ENCODE results near the gene MIPOL1. TPM values are rescaled to one million over a fixed set of nuclear protein-coding genes. Genes with fewer than 3 reads are reported as not detected.
"Not testable (repeated sequence)": the region's sequence is repeated elsewhere in the genome, so short reads cannot be mapped to it uniquely, and the experiment has no call there.

The MIPOL1 gene
- total and polyA plus RNA-seq, 2 donors (not counting 3 experiments of a cell fraction or from before 2014, with no cell fraction given): 3.4 to 33.5 TPM

DNA sequence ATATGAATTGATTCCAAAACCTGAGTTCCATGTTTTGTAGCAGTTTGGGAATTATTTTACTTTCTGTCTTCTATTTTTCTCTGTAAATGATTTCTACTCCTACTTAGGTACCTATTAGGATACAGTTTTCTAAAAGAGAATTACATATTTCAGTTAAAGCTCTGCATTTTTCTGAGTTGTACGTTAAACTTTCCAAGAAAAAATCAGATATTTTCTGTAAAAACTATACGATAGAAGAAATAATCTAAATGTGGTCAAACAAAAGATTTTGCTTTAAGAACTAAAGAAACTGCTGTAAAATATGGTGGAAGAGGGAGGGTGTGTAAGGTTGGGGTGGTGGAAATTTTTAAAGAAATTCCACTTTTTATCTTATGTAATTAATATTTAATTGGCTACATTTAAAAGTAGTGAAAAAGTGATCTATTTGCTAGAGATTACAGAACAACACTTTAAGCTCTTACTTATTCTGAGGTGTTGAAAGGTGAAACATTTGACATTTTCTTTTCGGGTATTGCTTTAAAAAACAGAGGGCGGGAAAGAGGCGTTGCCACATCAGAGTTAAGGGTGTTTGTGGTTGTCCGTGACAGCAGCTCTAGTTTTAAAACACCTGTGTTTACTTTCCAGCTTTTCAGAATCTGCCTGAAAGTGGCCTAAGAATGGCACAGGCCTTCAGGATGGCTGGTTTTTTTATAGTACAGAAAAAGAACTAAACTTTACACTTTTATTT lies 187.3 kb downstream of the MIPOL1 start:
- Histone ChIP-seq H3K4me1 (ENCODE audit: control insufficient read depth, extremely low read depth, insufficient read depth, low read length) (no peaks in the 10 kb centered on the region), H3K9ac (replicated peaks; ENCODE audit: extremely low read depth, insufficient read depth, low read length) (no peak overlapping the region), H3K4me3 (replicated peaks in 1 of 3; ENCODE audit: insufficient read depth in 1 of 3, low read depth in 1 of 3, low read length in 3 of 3) (no peak overlapping the region), H3K27ac (ENCODE audit: insufficient read depth, low read depth, low read length) (no peak overlapping the region), H3K4me2 (ENCODE audit: insufficient read depth, low read length) (no peak overlapping the region), H3K9me3 (replicated peaks; ENCODE audit: control insufficient read depth, insufficient read depth, low read length) (no peaks in the 10 kb centered on the region), H3K79me2 (ENCODE audit: control insufficient read depth, insufficient read depth, low read length) (no peaks in the 10 kb centered on the region), H3K36me3 (ENCODE audit: control insufficient read depth in 2 of 2, extremely low read depth in 1 of 2, insufficient read depth in 2 of 2, low read length in 2 of 2) (no peaks in the 10 kb centered on the region), H4K20me1 (replicated peaks; ENCODE audit: control insufficient read depth, extremely low read depth, insufficient read depth, low read length) (no peaks in the 10 kb centered on the region), H3K27me3 (ENCODE audit: control insufficient read depth in 2 of 2, insufficient read depth in 2 of 2, low read length in 2 of 2) (no peaks in the 10 kb centered on the region), H2AFZ (ENCODE audit: low read depth, low read length) (no peak overlapping the region), H3K9me1 (replicated peaks; ENCODE audit: control insufficient read depth, extremely low read depth, insufficient read depth, low read length) (no peaks in the 10 kb centered on the region)
- ChIA-PET POLR2A (interaction anchor here (0.6 kb wide), 1 partner anchor 99 kb away, joined by 3 read pairs; no protein-coding TSS in a partner anchor), CTCF (interaction anchor here (0.7 to 2.3 kb wide), 2 partner anchors 14 to 34 kb away, joined by 3 to 7 read pairs; no protein-coding TSS in a partner anchor)
- BruUV-seq (replicated peaks): no TSS peak
- DNase-seq (ENCODE audit: low read depth, low spot score) (no peak), FAIRE-seq (no peak)
- dilution Hi-C loops (cut with MboI; ENCODE audit: extremely low pct_ligation_motif_present, low sequenced_read_pairs): no loop called here
- TF ChIP-seq GATA2 (IDR thresholded peaks at IDR 0.05; ENCODE audit: insufficient read depth, insufficient read length, low read depth, low read length): no peak
- no peak for TF ChIP-seq POLR2A (IDR thresholded peaks at IDR 0.05; ENCODE audit: low read depth, low read length)
- no peak for TF ChIP-seq POLR2AphosphoS5 (IDR thresholded peaks at IDR 0.05; ENCODE audit: insufficient read depth, low read depth, low read length)
- no peak for TF ChIP-seq FOS (IDR thresholded peaks at IDR 0.05; ENCODE audit: borderline replicate concordance, insufficient read depth, low read length)
- TF ChIP-seq EZH2 (IDR thresholded peaks at IDR 0.05; ENCODE audit: borderline replicate concordance, low read depth, low read length, severe bottlenecking): no peak
- no peak for TF ChIP-seq MYC (IDR thresholded peaks at IDR 0.05; ENCODE audit: low read depth, low read length)
- TF ChIP-seq, protein P1, sequence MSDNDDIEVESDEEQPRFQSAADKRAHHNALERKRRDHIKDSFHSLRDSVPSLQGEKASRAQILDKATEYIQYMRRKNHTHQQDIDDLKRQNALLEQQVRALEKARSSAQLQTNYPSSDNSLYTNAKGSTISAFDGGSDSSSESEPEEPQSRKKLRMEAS (IDR thresholded peaks at IDR 0.05; ENCODE audit: insufficient read depth, insufficient read length): no peak
- no peak for TF ChIP-seq JUN (IDR thresholded peaks at IDR 0.05; ENCODE audit: borderline replicate concordance, insufficient read depth, insufficient read length, low read depth)
- TF ChIP-seq, protein P2, sequence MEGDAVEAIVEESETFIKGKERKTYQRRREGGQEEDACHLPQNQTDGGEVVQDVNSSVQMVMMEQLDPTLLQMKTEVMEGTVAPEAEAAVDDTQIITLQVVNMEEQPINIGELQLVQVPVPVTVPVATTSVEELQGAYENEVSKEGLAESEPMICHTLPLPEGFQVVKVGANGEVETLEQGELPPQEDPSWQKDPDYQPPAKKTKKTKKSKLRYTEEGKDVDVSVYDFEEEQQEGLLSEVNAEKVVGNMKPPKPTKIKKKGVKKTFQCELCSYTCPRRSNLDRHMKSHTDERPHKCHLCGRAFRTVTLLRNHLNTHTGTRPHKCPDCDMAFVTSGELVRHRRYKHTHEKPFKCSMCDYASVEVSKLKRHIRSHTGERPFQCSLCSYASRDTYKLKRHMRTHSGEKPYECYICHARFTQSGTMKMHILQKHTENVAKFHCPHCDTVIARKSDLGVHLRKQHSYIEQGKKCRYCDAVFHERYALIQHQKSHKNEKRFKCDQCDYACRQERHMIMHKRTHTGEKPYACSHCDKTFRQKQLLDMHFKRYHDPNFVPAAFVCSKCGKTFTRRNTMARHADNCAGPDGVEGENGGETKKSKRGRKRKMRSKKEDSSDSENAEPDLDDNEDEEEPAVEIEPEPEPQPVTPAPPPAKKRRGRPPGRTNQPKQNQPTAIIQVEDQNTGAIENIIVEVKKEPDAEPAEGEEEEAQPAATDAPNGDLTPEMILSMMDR (IDR thresholded peaks at IDR 0.05; ENCODE audit: extremely low read depth in 1 of 2, insufficient read depth in 1 of 2, low read depth in 1 of 2, low read length in 2 of 2): no peak
- intact Hi-C loops (cut with micrococcal nuclease): no loop called here

DNA sequence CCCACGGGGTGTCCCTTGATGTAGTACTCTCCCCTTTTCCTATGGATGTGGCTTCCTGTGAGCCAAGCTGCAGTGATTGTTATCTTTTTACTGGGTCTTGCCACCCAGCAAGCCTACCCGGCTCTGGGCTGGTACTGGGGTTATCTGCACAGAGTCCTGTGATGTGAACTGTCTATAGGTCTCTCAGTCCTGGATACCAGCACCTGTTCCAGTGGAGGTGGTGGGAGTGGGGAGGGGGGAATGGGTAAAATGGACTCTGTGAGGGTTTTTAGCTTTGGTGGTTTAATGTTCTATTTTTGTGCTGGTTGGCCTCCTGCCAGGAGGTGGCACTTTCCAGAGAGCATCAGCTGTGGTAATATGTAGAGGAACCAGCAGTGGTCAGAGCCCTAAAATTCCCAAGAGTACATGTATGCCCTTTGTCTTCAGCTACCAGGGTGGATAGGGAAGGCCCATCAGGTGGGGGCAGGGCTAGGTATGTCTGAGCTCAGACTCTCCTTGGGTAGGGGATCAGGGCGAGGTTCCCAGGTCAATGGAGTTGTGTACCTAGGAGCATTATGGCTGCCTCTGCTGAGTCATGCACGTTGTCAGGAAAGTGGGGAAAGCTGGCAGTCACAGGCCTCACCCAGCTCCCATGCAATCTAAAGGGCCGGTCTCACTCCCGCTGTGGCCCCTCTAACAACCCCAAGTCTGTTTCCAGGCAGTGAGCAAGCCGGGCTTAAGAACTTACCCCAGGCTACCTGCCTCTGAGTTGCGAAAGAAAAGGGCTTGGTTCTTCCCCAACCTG lies 199.6 kb downstream of the MIPOL1 start:
- CTCF ChIA-PET: interaction anchor here (1.3 kb wide), 1 partner anchor 26 kb away, joined by 3 read pairs; no protein-coding TSS in a partner anchor
- FAIRE-seq; H3K79me2 ChIP-seq (ENCODE audit: control insufficient read depth, insufficient read depth, low read length); H4K20me1 ChIP-seq (replicated peaks; ENCODE audit: control insufficient read depth, extremely low read depth, insufficient read depth, low read length); intact Hi-C loops (cut with micrococcal nuclease); H3K4me3 ChIP-seq (replicated peaks in 1 of 3; ENCODE audit: insufficient read depth in 1 of 3, low read depth in 1 of 3, low read length in 3 of 3); H3K27ac ChIP-seq (ENCODE audit: insufficient read depth, low read depth, low read length); H3K9ac ChIP-seq (replicated peaks; ENCODE audit: extremely low read depth, insufficient read depth, low read length); H3K36me3 ChIP-seq (ENCODE audit: control insufficient read depth in 2 of 2, extremely low read depth in 1 of 2, insufficient read depth in 2 of 2, low read length in 2 of 2); H2AFZ ChIP-seq (ENCODE audit: low read depth, low read length); BruUV-seq (replicated peaks); H3K4me1 ChIP-seq (ENCODE audit: control insufficient read depth, extremely low read depth, insufficient read depth, low read length); H3K27me3 ChIP-seq (ENCODE audit: control insufficient read depth in 2 of 2, insufficient read depth in 2 of 2, low read length in 2 of 2); H3K9me1 ChIP-seq (replicated peaks; ENCODE audit: control insufficient read depth, extremely low read depth, insufficient read depth, low read length); H3K4me2 ChIP-seq (ENCODE audit: insufficient read depth, low read length); POLR2A ChIA-PET; dilution Hi-C loops (cut with MboI; ENCODE audit: extremely low pct_ligation_motif_present, low sequenced_read_pairs); DNase-seq (ENCODE audit: low read depth, low spot score); H3K9me3 ChIP-seq (replicated peaks; ENCODE audit: control insufficient read depth, insufficient read depth, low read length): not testable (repeated sequence)
